Fibroblast of lung (primary cell): ENCODE measurements around the gene SLF2.

Source experiments
- EZH2 ChIP-seq: IDR thresholded peaks from 2 replicates; pipeline ENCODE4 v1.5.1; 2012; ENCODE audit warnings: low read length, control low read depth, mild to moderate bottlenecking; ENCODE audit errors: missing control alignments
- TF ChIP-seq, protein P1 (sequence below), 2 donors: IDR thresholded peaks in 1 of 2; conservative IDR thresholded peaks in 1 of 2; 1 replicate in 1 of 2; 2 replicates in 1 of 2; pipeline ENCODE4 v1.5.1; 2011 to 2012; ENCODE audit warnings: low read length in 2 of 2, control low read depth in 1 of 2, inconsistent platforms in 1 of 2, low read depth in 1 of 2, mild to moderate bottlenecking in 1 of 2

GRCh38 chr10:100917071-100917470, 4.3 kb downstream of the SLF2 start:
- TF ChIP-seq, protein P1, sequence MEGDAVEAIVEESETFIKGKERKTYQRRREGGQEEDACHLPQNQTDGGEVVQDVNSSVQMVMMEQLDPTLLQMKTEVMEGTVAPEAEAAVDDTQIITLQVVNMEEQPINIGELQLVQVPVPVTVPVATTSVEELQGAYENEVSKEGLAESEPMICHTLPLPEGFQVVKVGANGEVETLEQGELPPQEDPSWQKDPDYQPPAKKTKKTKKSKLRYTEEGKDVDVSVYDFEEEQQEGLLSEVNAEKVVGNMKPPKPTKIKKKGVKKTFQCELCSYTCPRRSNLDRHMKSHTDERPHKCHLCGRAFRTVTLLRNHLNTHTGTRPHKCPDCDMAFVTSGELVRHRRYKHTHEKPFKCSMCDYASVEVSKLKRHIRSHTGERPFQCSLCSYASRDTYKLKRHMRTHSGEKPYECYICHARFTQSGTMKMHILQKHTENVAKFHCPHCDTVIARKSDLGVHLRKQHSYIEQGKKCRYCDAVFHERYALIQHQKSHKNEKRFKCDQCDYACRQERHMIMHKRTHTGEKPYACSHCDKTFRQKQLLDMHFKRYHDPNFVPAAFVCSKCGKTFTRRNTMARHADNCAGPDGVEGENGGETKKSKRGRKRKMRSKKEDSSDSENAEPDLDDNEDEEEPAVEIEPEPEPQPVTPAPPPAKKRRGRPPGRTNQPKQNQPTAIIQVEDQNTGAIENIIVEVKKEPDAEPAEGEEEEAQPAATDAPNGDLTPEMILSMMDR (conservative IDR thresholded peaks at IDR 0.05 in 1 of 2, IDR thresholded peaks at IDR 0.05 in 1 of 2; ENCODE audit: low read depth in 1 of 2, low read length in 2 of 2), result no peak
- no peak for TF ChIP-seq EZH2
